ENCODE measurements around the gene DHRS3. TPM values are rescaled to one million over a fixed set of nuclear protein-coding genes. Genes with fewer than 3 reads are reported as not detected.

The DHRS3 gene
- total and polyA plus RNA-seq, 10 donors, result 8.9 to 41.0 (median 28.7) TPM

- no peak overlapping the region for H3K4me3 ChIP-seq
- no peak for TF ChIP-seq POLR2AphosphoS5 (IDR thresholded peaks at IDR 0.05)
- no peak for TF ChIP-seq CTCF (IDR thresholded peaks at IDR 0.05 in 8 of 11, conservative IDR thresholded peaks at IDR 0.05 in 3 of 11)
- TF ChIP-seq POLR2A (IDR thresholded peaks at IDR 0.05), result no peak
- peaks cover 0 to 6% (median 2%) of the 10 kb centered on the region in 8 donors for H3K9me3 ChIP-seq
- no peak for DNase-seq
- H3K36me3 ChIP-seq, result peaks cover 0 to under 1% (median 0%) of the 10 kb centered on the region in 6 donors
- H3K27me3 ChIP-seq (replicated peaks in 1 of 7), result no peaks in the 10 kb centered on the region
- H3K4me1 ChIP-seq, result peaks cover 0 to 27% (median 8%) of the 10 kb centered on the region in 6 donors
- 85 to 88% (median 87%) methylated on average over 11 of the region's 11 CpGs for WGBS, 5 donors
- no peak overlapping the region for H3K27ac ChIP-seq
- intact Hi-C loops (cut with DNase I; ENCODE audit: low total_unique reads), result no loop called here
Measured at GRCh38 chr1:12530462-12531178, 87.4 kb downstream of the DHRS3 start.

- 87 to 100% (median 95%) methylated on average over 3 of the region's 3 CpGs for WGBS, 5 donors
- TF ChIP-seq POLR2AphosphoS5 (IDR thresholded peaks at IDR 0.05) (no peak), POLR2A (IDR thresholded peaks at IDR 0.05) (no peak), CTCF (IDR thresholded peaks at IDR 0.05 in 8 of 11, conservative IDR thresholded peaks at IDR 0.05 in 3 of 11) (no peak)
- no peaks in the 10 kb centered on the region for H3K9me3 ChIP-seq
- H3K36me3 ChIP-seq, result no peaks in the 10 kb centered on the region
- DNase-seq, result peak; percentile 10
- no peak overlapping the region for H3K4me3 ChIP-seq
- peaks cover 0 to 32% (median 11%) of the 10 kb centered on the region in 6 donors for H3K4me1 ChIP-seq
- H3K27me3 ChIP-seq (replicated peaks in 1 of 7), result no peaks in the 10 kb centered on the region
- intact Hi-C loops (cut with DNase I; ENCODE audit: low total_unique reads), result loop anchor here (10.0 kb wide), 1 partner anchor 65 kb away; no protein-coding TSS in a partner anchor
- H3K27ac ChIP-seq, result no peak overlapping the region
Measured at GRCh38 chr1:12529640-12530174, 88.3 kb downstream of the DHRS3 start.

- H3K9me3 ChIP-seq, result no peaks in the 10 kb centered on the region
- WGBS, 5 donors, result 83 to 88% (median 85%) methylated on average over 14 to 24 of the region's 24 CpGs
- DNase-seq, result peak; percentile 71
- H3K36me3 ChIP-seq, result no peaks in the 10 kb centered on the region
- peaks cover 0 to 32% (median 11%) of the 10 kb centered on the region in 6 donors for H3K4me1 ChIP-seq
- H3K27me3 ChIP-seq (replicated peaks in 1 of 7), result no peaks in the 10 kb centered on the region
- peak in 1 of 3 donors; percentile 36 for TF ChIP-seq POLR2AphosphoS5 (IDR thresholded peaks at IDR 0.05)
- TF ChIP-seq POLR2A (IDR thresholded peaks at IDR 0.05), result no peak
- no peak for TF ChIP-seq CTCF (IDR thresholded peaks at IDR 0.05 in 8 of 11, conservative IDR thresholded peaks at IDR 0.05 in 3 of 11)
- H3K4me3 ChIP-seq, result no peak overlapping the region
- intact Hi-C loops (cut with DNase I; ENCODE audit: low total_unique reads), result loop anchor here (10.0 kb wide), 1 partner anchor 67 kb away; no protein-coding TSS in a partner anchor
- H3K27ac ChIP-seq, result no peak overlapping the region
Measured at GRCh38 chr1:12528021-12528852, 89.8 kb downstream of the DHRS3 start.

Data from spleen (tissue), 11 donors.